Neuronal stem cell (in vitro differentiated cells): ENCODE data around the gene CHST8.
A peak's percentile ranks its signal among the peaks of the same experiment; 100 is the strongest.

ENCODE experiments used
- DNase-seq: peaks from one replicate; pipeline ENCODE4 v3.0.0-alpha.2; 2013; ENCODE audit warnings: low spot score
- H2AFZ ChIP-seq: one replicate; pipeline ENCODE4 v1.6.1; 2013; ENCODE audit warnings: mild to moderate bottlenecking, low read length, inconsistent platforms
- H2AK5ac ChIP-seq: 2 replicates; pipeline ENCODE4 v1.6.1; 2013; ENCODE audit warnings: low read depth, mild to moderate bottlenecking, inconsistent platforms, low read length, moderate library complexity, mixed read lengths
- H2BK120ac ChIP-seq: 2 replicates; pipeline ENCODE4 v1.6.1; 2013; ENCODE audit warnings: low read depth, mild to moderate bottlenecking, inconsistent platforms, low read length, moderate library complexity, mixed read lengths
- H2BK12ac ChIP-seq: one replicate; pipeline ENCODE4 v1.6.1; 2013; ENCODE audit warnings: low read length, inconsistent platforms
- H2BK15ac ChIP-seq: 2 replicates; pipeline ENCODE4 v1.6.1; 2013; ENCODE audit warnings: mild to moderate bottlenecking, low read length, inconsistent platforms, mixed read lengths
- H2BK5ac ChIP-seq: one replicate; pipeline ENCODE4 v1.6.1; 2013; ENCODE audit warnings: inconsistent platforms, mild to moderate bottlenecking, low read length, moderate library complexity
- H3K14ac ChIP-seq: one replicate; pipeline ENCODE4 v1.6.1; 2013; ENCODE audit warnings: low read length, inconsistent platforms
- H3K18ac ChIP-seq: 2 replicates; pipeline ENCODE4 v1.6.1; 2013; ENCODE audit warnings: low read length, inconsistent platforms
- H3K23ac ChIP-seq: 2 replicates; pipeline ENCODE4 v1.6.1; 2013; ENCODE audit warnings: low read depth, mild to moderate bottlenecking, mixed read lengths, low read length, inconsistent platforms; ENCODE audit not compliant: poor library complexity
- H3K27ac ChIP-seq: replicated peaks from 3 replicates; pipeline ENCODE4 v1.5.1; 2013; ENCODE audit warnings: low read length, inconsistent platforms
- H3K27me3 ChIP-seq, 3 experiments: 2 replicates each; pipeline ENCODE4 v1.6.1; 2013; ENCODE audit warnings: low read length in 3 of 3, mild to moderate bottlenecking in 2 of 3, inconsistent platforms in 1 of 3, low read depth in 1 of 3, mixed read lengths in 1 of 3, moderate library complexity in 1 of 3; ENCODE audit not compliant: control insufficient read depth in 3 of 3, insufficient read depth in 3 of 3
- H3K36me3 ChIP-seq, 2 donors: replicated peaks in 1 of 2; 2 replicates each; pipeline ENCODE4 v1.6.1; 2013; ENCODE audit warnings: low read length in 2 of 2; ENCODE audit not compliant: control insufficient read depth in 2 of 2, insufficient read depth in 2 of 2
- H3K4ac ChIP-seq: 2 replicates; pipeline ENCODE4 v1.6.1; 2013; ENCODE audit warnings: inconsistent platforms, mild to moderate bottlenecking, low read length, moderate library complexity
- H3K4me1 ChIP-seq, 2 donors: 1 replicate in 1 of 2; 2 replicates in 1 of 2; pipeline ENCODE4 v1.6.1; 2013; ENCODE audit warnings: low read length in 2 of 2, low read depth in 1 of 2; ENCODE audit not compliant: control insufficient read depth in 2 of 2, insufficient read depth in 1 of 2
- H3K4me2 ChIP-seq: one replicate; pipeline ENCODE4 v1.6.1; 2013; ENCODE audit warnings: mild to moderate bottlenecking, low read length, inconsistent platforms; ENCODE audit not compliant: insufficient read depth, poor library complexity, severe bottlenecking
- H3K4me3 ChIP-seq, 2 donors: 2 replicates each; pipeline ENCODE4 v1.5.1; 2013; ENCODE audit warnings: low read length in 2 of 2, mild to moderate bottlenecking in 2 of 2, inconsistent platforms in 1 of 2, moderate library complexity in 1 of 2
- H3K79me1 ChIP-seq: one replicate; pipeline ENCODE4 v1.6.1; 2013; ENCODE audit warnings: low read depth, mild to moderate bottlenecking, inconsistent platforms, low read length, moderate library complexity
- H3K9ac ChIP-seq: one replicate; pipeline ENCODE4 v1.6.1; 2013; ENCODE audit warnings: mild to moderate bottlenecking, low read depth, low read length, inconsistent platforms; ENCODE audit not compliant: poor library complexity
- H3K9me3 ChIP-seq, 2 donors: replicated peaks in 1 of 2; 2 replicates each; pipeline versions ENCODE3 to v1.6.1; 2013; ENCODE audit warnings: low read length in 2 of 2, mild to moderate bottlenecking in 2 of 2, inconsistent platforms in 1 of 2, low read depth in 1 of 2, mixed read lengths in 1 of 2, moderate library complexity in 1 of 2; ENCODE audit not compliant: control insufficient read depth in 2 of 2, insufficient read depth in 1 of 2
- H4K8ac ChIP-seq: one replicate; pipeline ENCODE4 v1.6.1; 2013; ENCODE audit warnings: low read depth, mild to moderate bottlenecking, inconsistent platforms, low read length, moderate library complexity
- H4K91ac ChIP-seq: one replicate; pipeline ENCODE4 v1.6.1; 2013; ENCODE audit warnings: low read length, low read depth, mild to moderate bottlenecking, inconsistent platforms; ENCODE audit not compliant: poor library complexity
- WGBS, 2 donors: extraction: QIAGEN DNeasy Blood & Tissue Kit; methylation state at CpG; one replicate each; pipeline ENCODE4 v1.1.7; 2013; ENCODE audit warnings: missing lambda C conversion rate in 2 of 2, mixed read lengths in 1 of 2; ENCODE audit not compliant: insufficient read length in 2 of 2, insufficient replicate concordance in 1 of 2; ENCODE audit errors: extremely low coverage in 2 of 2; 5-methylcytosine and 5-hydroxymethylcytosine counted together

The CHST8 gene

DNA sequence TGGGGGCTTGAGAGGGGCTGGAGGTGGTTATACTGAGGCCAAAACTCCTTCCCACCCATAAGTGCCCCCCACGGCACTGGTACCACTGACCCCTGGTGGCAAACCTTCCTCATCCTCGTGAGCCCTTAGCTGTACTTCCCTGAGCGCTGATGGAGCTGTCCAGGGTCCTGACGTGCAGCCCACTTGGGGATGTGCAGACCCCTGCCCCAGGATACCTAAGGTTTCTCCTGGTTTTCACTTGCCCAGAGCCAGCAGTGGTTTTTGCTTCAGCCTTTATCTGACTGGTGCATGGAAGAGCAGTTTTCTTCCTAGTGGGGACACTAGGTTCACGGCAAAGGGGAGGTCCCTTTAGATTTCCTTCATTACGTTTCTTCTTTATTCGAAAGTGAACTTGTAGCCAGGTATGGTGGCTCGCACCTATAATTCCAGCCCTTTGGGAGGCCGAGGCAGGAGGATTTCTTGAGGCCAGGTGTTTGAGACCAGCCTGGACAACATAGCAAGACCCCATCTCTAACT is 146.2 kb downstream of the CHST8 start:
- H3K18ac ChIP-seq: no peak overlapping the region
- H3K9ac ChIP-seq: no peak overlapping the region
- no peak overlapping the region for H3K27ac ChIP-seq
- no peak overlapping the region for H2AFZ ChIP-seq
- no peaks in the 10 kb centered on the region for H3K4me1 ChIP-seq
- no peak overlapping the region for H3K14ac ChIP-seq
- no CpG with 5 or more reads among the region's 9 CpGs for WGBS, 2 donors
- peaks cover 2% of the 10 kb centered on the region for H3K79me1 ChIP-seq
- H3K23ac ChIP-seq: no peak overlapping the region
- no peaks in the 10 kb centered on the region for H3K36me3 ChIP-seq
- no peak overlapping the region for H3K4ac ChIP-seq
- H2BK12ac ChIP-seq: no peak overlapping the region
- H3K4me2 ChIP-seq: no peak overlapping the region
- no peak overlapping the region for H2BK120ac ChIP-seq
- H2BK15ac ChIP-seq: no peak overlapping the region
- DNase-seq: peak; percentile 81
- H3K27me3 ChIP-seq: peaks cover 0 to 20% (median 4%) of the 10 kb centered on the region in 3 experiments
- no peak overlapping the region for H4K91ac ChIP-seq
- H3K9me3 ChIP-seq: no peaks in the 10 kb centered on the region
- H2BK5ac ChIP-seq: no peak overlapping the region
- no peak overlapping the region for H3K4me3 ChIP-seq
- no peak overlapping the region for H2AK5ac ChIP-seq
- H4K8ac ChIP-seq: no peak overlapping the region

DNA sequence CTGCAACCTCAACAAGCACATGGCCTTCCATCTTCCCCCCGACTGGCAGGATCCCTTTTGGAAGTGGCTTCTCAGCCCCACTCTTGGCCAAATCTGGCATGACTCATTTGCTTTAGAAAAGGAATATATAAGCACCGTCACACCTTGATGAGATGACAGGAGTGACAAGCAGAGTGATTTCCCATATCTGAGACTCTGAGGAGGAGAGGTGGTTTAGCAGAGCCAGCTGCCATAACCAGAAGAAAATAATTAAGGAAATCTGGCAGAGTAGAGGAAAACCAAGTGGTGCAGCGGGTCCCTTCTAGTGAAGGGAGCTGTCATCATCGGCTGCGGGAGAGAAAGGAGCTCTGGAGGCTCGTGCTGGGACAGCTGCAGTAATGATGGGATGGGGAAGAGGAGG is 147.5 kb downstream of the CHST8 start:
- no peak overlapping the region for H2BK12ac ChIP-seq
- H2BK120ac ChIP-seq: no peak overlapping the region
- no peaks in the 10 kb centered on the region for H3K4me1 ChIP-seq
- no peak for DNase-seq
- H3K27ac ChIP-seq: no peak overlapping the region
- H4K8ac ChIP-seq: no peak overlapping the region
- no peak overlapping the region for H2BK15ac ChIP-seq
- H3K9me3 ChIP-seq: no peaks in the 10 kb centered on the region
- no CpG with 5 or more reads among the region's 6 CpGs for WGBS, 2 donors
- no peak overlapping the region for H3K14ac ChIP-seq
- no peak overlapping the region for H3K4me3 ChIP-seq
- H3K9ac ChIP-seq: no peak overlapping the region
- peaks cover 0 to 22% (median 4%) of the 10 kb centered on the region in 3 experiments for H3K27me3 ChIP-seq
- no peak overlapping the region for H3K4me2 ChIP-seq
- H3K4ac ChIP-seq: no peak overlapping the region
- H3K18ac ChIP-seq: no peak overlapping the region
- H2AFZ ChIP-seq: no peak overlapping the region
- H2AK5ac ChIP-seq: no peak overlapping the region
- no peak overlapping the region for H4K91ac ChIP-seq
- no peaks in the 10 kb centered on the region for H3K36me3 ChIP-seq
- no peak overlapping the region for H2BK5ac ChIP-seq
- H3K23ac ChIP-seq: no peak overlapping the region
- H3K79me1 ChIP-seq: peaks cover 2% of the 10 kb centered on the region

DNA sequence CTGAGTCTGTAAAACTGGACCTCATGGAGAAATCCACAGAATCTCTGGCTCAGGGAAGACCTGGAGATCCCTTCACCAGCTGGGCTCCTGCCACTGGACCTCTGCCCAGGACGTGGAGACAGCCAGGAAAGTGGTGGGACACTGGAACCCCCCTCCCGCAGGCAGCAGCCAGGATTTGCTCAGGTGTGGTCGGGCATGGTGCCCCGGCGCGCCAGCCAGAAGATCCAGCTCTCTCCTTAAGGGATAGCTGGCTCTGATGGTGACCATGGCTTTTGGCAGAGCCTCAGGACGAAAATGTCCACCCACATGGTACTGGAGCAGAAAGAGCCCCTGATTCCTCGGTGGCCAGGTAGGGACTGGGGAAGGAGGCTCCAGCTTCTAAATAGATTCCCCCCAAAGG is 148.4 kb downstream of the CHST8 start:
- Histone ChIP-seq H3K27me3 (peaks cover 0 to 22% (median 4%) of the 10 kb centered on the region in 3 experiments), H3K23ac (no peak overlapping the region), H3K4me2 (no peak overlapping the region), H3K36me3 (no peaks in the 10 kb centered on the region), H3K9me3 (no peaks in the 10 kb centered on the region), H2AK5ac (no peak overlapping the region), H3K4me1 (no peaks in the 10 kb centered on the region), H2BK12ac (no peak overlapping the region), H2AFZ (no peak overlapping the region), H3K79me1 (peaks cover 2% of the 10 kb centered on the region), H3K4ac (no peak overlapping the region), H4K91ac (no peak overlapping the region), H2BK120ac (no peak overlapping the region), H2BK15ac (no peak overlapping the region), H3K9ac (peak overlapping the region; percentile 32), H3K18ac (no peak overlapping the region), H3K14ac (no peak overlapping the region), H3K27ac (no peak overlapping the region), H3K4me3 (no peak overlapping the region), H4K8ac (no peak overlapping the region), H2BK5ac (no peak overlapping the region)
- no peak for DNase-seq
- no CpG with 5 or more reads among the region's 8 CpGs for WGBS, 2 donors

DNA sequence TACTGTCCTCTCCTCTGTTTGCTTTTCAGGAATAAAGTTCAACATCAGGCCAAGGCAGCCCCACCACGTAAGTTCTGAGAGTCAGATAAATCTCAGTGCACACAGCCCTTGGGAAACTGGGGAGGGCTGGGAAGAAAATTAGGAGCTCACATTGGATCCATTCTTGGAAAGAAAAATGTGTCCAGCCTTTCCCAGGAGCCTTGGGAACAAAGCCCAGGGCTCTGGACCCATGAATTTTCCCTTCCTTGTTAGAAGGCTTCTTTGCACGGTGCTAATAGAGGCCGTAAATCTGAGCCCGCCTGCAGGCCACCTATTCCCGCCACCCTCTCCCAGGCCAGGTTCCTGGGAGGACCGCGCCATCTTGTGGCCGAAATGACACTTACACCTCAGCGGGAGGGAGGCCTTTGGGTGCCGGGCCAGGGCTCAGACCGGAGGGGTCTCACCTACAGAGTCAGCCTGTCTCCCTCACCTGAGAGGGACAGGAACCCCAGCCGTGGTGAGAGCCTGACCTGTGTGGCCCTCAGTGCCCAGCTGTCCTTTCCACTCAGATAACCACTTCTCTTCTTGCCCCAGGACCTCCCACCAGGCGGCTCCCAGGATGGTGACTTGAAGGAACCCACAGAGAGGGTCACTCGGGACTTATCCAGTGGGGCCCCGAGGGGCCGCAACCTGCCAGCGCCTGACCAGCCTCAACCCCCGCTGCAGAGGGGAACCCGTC is 149.8 kb downstream of the CHST8 start:
- WGBS, 2 donors: no CpG with 5 or more reads among the region's 19 CpGs
- no peak overlapping the region for H3K27ac ChIP-seq
- peak overlapping the region; percentile 51 for H3K9ac ChIP-seq
- H4K91ac ChIP-seq: no peak overlapping the region
- no peak overlapping the region for H2BK12ac ChIP-seq
- peak overlapping the region; percentile 38 for H3K14ac ChIP-seq
- no peak overlapping the region for H2BK120ac ChIP-seq
- no peak overlapping the region for H2AK5ac ChIP-seq
- no peak overlapping the region for H3K4ac ChIP-seq
- no peaks in the 10 kb centered on the region for H3K9me3 ChIP-seq
- DNase-seq: peak; percentile 69
- no peaks in the 10 kb centered on the region for H3K36me3 ChIP-seq
- no peaks in the 10 kb centered on the region for H3K4me1 ChIP-seq
- no peak overlapping the region for H2BK15ac ChIP-seq
- no peak overlapping the region for H4K8ac ChIP-seq
- H3K27me3 ChIP-seq: peaks cover 0 to 19% (median 4%) of the 10 kb centered on the region in 3 experiments
- no peak overlapping the region for H3K4me2 ChIP-seq
- H2BK5ac ChIP-seq: peak overlapping the region; percentile 66
- H3K18ac ChIP-seq: no peak overlapping the region
- no peak overlapping the region for H3K23ac ChIP-seq
- peaks cover 2% of the 10 kb centered on the region for H3K79me1 ChIP-seq
- H3K4me3 ChIP-seq: no peak overlapping the region
- no peak overlapping the region for H2AFZ ChIP-seq
